Hematopoietic multipotent progenitor cell treated with erythropoietin and hydrocortisone succinate and interleukin-3 and kit ligand, for 4 days (in vitro differentiated cells): ENCODE results near the gene PXN.

Source experiments
- DNase-seq: peaks from one replicate; pipeline ENCODE4 v3.0.0-alpha.2; 2015

PXN gene

DNA sequence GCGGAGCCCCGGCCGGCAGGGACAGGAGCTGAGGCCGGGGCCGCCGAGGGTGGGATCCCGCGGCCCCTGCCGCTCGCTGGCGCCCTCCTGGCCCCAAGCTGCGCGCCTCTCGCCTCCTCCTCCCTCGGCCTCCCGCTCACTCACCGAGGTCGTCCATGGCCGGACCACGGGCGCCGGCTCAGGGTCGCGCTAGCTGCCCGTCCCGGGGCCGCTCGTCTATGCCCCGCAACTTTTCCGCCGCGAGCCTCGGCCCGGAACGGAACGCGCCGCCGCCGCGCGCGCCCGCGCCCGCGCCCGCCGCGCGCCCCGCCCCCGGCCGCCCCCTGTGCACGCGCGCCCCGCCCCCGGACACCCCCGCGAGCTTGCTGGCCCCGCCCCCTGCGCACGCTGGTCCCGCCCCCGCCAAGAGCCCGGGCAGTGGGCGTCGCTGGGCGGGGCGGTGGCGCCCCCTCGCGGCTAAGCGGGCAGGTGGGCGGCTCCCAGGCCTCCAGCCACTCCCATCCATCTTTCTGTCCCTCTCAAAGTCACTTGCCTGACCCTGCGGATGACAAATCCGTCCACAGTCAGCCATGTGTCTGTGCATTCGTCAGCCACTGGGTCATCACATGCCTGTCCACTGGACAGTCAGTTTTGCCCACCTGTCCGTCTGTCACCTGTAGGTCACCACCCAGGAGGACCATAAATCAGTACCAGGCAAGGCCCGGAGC lies at the start of gene PXN:
Gene PXN (minus strand): TSS at position 258 of the 707 bp plus-strand sequence. CDS start 101 bp downstream, at position 157.
- DNase-seq = peak; percentile 88

DNA sequence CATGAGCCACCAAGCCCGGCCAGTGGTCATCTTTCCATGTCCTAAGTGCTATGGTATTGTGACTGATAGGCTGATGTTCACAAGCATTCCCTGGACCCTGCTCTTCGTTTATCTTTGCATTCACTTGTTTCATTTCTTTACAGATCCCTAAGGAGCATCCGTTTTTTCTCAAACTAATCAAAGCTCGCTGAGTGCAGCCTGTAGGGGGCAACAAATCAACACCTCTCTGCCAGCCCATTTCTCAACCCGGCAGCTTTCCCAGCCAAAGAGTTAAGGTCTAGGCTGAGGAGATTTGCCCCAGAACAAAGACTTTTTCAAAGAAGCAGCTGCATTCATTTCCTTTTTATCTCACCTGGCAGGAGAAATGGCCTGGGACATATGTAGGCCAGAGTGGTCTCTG lies 48.7 kb upstream of the PXN start:
- DNase-seq = peak; percentile 28

DNA sequence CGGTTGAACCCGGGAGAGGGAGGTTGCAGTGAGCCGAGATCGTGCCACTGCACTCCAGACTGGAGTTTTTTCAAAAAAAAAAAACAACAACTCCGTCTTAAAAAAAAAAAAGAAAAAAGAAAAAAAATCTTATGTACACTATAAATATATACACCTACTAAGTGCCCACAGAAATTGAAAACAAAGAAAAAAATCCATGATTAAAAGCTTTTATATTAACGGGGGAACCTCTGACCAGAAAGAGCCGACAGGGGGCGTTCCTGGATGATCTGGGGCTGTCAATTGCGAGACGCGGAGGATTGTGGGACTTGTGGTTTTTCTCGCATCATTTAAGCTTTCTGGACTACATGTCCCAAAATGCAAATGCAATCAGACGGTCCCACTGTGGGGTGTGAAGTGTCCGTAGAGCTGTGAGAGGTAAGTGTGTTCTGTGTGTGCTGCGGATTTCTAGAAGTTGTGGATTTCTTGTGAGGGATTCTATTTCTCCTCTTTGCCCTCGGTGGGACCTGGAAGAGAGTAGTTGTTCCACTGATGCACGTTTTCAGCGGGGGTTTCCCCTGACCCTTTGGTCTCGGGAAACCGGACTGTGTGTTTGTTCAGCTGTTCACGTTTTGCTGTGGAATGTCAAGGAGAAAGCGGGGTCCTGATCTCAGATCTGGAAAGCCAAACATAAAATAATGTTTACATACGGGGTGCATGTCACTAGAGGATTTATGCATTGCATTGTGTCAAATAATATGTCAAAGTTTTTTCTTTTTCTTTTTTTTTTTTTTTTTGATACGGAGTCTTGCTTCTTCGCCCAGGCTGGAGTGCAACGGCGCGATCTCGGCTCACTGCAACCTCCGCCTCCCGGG lies 36.7 kb upstream of the PXN start, which contains the start of gene SIRT4:
Gene SIRT4 (plus strand): TSS at position 360 of the 854 bp plus-strand sequence. CDS start 1,241 bp downstream, outside the sequence.
- DNase-seq = peak; percentile 98

DNA sequence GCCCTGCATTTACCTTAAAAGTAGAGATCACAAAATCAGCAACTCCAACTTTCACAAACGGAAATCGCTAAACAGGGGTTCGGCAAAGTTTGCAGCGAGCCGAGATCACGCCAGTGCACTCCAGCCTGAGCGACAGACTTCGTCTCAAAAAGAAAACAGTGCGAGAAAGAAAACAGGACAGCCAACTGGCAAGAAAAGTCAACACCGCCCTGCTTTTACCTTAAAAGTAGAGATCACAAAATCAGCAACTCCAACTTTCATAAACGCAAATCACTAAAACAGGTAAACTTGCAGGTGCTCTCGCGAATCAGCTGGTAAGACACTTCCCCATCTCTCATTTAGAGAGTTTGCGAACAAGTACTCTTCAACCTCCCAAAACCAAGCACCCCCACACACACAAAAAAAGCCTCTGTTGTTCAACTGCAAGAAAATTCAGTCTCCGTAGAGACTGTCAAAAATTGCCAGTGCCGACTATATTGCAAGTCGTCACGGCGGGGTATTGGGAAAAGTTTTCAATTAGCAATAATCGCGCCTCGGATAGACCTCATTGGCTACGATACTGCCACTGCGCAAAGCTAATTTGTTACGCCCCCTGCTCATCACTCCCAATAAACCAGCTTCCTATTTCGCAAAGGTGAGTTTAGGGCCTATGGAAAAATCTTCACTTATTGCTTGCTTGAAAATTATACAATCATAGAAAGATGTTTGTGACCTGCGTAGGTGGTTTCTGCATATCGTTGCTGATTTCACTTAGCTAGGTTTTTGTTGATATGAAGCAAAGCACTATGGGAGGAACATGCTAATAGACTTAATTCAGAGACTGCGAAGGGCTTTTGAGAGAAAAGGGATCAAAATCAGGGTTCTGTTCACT lies 27.4 kb upstream of the PXN start, which contains the start of gene RNU4-1:
Gene RNU4-1 (minus strand): TSS at position 577 of the 871 bp plus-strand sequence.
- DNase-seq = peak; percentile 98

DNA sequence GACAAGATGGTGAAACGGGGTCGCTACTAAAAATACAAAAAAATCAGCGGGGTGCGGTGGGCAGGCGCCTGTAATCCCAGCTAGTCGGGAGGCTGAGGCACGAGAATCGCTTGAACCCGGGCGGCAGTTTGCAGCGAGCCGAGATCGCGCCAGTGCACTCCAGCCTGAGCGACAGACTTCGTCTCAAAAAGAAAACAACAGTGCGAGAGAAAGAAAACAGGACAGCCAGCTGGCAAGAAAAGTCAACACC lies 26.8 kb upstream of the PXN start:
- no peak for DNase-seq

DNA sequence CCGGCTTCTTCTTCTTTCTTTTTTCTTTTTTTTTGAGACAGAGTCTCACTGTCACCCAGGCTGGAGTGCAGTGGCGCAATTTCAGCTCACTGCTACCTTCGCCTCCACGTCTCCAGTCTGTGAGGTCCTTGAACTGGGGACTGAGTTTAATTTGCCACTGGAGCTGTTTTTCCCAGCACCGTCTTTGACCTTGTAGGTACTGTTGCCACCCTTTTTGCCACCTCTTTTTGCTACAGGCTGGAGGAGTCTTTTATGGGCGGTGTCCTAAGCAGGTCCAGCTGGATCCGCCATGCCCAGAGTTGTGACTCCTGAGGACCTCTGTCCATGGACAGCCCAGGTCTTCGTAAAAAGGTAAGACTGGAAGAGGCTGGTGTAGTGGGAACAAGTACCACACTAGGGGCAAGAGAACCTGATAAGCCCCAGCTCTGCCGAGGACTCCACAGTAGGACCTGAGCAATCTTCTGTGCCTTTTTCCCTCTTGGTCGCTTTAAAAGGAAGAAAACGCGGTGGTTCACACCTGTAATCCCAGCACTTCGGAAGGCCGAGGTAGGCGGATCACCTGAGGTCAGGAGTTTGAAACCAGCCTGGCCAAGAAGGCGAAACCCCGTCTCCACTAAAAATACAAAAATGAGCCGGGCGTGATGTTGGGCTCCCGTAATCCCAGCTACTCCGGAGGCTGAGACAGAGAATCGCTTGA lies 25.2 kb upstream of the PXN start:
- peak; percentile 36 for DNase-seq

DNA sequence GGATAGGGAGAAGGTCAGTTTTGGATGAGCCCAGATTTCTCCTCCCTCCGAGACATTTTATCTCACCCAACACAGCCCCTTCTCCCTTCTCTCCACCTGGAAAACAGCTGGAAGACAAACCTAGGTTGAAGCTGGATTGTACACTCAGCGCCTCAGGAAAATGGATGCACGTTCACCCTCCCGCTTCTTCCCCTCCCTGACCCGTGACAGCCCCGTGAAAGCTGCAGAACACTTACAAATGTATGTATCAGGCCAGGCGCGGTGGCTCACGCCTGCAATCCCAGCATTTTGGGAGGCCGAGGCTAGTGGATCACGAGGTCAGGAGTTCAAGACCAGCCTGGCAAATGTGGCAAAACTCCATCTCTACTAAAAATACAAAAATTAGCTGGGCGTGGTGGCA lies 22.0 kb upstream of the PXN start:
- DNase-seq = no peak

DNA sequence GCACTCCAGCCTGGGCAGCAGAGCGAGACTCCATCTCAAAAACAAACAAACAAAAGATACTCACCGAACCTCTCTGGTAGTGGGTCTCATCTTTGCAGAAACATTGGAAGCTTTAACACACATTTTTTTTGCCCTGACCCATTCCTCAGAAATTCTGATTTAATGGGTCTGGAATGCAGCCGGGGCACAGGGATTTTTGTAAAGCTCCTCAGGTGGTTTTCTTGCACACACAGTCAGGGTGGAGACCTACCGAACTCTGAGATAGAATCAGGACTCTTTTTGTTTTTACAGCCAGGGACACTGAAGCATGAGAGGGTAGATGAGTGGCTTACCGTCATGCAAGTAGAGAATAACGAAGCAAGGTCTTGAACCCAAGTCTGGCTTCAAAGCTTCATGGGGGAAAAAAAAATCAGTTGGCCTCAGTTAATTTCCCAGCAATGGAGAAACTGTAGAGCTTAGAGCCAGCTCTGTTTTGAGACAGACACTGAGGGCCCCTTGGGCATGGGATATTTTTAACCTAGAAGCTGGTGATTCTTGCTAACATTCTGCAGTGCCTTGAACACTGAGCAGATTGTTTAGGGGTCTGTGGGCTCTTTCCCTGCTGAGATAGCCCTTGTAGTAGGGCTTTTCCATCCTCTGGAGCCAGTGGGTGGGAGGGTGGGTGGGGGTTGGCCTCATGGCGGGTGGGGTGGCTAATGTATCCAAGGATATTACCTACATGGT lies 21.4 kb upstream of the PXN start:
- DNase-seq = no peak

DNA sequence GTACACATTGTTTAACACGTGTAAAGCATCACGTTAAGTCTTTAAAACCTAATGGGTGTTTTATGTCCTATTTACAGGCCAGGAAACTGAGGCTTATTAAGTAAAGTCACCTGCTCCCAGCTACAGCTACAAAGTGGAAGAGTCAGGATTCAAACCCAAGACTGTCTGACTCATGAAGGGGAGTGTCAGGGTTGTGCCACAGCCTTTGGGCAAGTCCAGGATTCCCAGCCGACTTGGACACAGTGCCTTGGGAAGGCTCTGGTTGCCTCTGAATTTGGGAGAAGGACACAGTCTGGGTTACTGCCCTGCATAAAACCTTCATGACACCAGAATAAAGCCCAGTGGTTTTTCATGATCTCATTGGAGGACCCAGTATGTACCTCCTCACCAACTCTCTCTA lies 18.9 kb upstream of the PXN start:
- DNase-seq = no peak

DNA sequence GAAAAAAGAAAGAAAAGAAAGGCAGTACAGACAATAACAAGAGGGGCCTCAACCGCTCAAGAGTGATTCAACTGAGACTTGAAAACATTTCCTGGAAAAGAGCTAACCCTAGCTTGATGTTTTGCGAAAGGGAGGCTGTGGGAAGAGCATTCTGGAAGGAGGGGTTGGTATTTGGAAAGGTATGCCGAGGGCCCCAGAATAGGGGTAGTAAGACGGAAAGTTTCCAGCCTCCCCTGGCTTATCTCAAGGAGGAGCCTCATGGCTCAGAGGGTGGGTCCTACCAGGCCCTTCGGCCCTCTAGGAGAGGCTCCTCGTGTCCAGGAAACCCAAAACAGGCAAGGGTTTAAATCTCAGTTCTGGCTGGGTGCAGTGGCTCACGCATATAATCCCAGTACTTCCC lies 17.8 kb upstream of the PXN start:
- DNase-seq = no peak

DNA sequence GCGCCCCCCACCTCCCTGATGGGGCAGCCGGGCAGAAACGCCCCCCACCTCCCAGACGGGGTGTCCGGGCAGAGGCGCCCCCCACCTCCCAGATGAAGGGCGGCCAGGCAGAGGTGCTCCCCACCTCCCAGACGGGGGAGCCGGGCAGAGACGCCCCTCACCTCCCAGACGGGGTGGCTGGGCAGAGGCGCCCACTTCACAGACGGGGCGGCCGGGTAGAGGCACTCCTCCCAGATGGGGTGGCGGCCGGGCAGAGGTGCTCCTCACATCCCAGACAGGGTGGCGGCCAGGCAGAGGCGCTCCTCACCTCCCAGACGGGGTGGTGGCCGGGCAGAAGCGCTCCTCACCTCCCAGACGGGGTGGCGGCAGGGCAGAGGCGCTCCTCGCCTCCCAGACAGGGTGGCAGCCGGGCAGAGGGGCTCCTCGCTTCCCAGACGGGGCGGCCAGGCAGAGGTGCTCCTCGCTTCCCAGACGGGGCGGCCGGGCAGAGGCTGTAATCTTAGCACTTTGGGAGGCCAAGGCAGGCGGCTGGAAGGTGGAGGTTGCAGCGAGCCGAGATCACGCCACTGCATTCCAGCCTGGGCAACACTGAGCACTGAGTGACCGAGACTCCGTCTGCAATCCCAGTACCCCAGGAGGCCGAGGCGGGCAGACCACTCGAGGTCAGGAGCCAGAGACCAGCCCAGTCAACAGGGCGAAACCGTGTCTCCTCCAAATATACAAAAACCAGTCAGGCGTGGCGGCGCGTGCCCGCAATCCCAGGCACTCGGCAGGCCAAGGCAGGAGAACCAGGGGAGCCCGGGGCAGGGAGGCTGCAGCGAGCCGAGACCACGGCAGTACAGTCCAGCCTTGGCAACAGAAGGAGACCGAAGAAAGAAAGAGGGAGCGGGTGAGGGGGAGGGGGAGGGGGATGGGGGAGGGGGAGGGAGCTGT lies 12.9 kb upstream of the PXN start:
- no peak for DNase-seq

DNA sequence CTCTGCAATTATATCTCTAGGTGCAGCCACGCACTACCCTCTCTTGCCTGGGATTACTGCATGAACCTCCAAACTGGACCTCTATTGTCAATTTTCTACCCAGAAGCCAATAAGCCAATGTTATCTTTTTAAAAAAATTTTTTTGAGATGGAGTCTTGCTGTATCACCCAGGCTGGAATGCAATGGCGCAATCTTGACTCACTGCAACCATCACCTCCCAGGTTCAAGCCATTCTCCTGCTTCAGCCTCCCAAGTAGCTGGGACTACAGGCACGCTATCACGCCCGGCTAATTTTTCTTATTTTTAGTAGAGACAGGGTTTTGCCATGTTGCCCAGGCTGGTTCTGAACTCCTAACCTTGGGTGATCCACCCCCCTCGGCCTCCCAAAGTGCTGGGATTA lies 11.2 kb upstream of the PXN start:
- no peak for DNase-seq

DNA sequence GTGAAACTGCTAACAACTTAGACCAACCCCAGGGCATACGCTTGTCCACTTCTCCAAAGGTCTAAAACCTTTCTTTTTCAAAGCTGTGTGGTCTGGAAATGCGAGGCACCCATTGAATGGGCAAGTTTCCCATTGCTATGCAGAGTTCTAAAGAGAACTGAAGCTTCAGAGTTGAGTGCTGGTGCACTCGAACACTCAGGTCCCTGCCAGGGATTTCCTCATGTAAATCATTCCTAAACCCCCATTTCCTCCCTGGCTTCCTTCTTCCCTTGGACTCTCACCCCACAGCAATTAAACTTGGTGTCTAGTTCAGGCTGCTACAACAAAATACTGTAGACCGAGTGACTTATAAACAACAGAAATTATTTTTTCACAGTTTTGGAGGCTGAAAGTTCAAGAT lies 2.2 kb upstream of the PXN start:
- DNase-seq = no peak

DNA sequence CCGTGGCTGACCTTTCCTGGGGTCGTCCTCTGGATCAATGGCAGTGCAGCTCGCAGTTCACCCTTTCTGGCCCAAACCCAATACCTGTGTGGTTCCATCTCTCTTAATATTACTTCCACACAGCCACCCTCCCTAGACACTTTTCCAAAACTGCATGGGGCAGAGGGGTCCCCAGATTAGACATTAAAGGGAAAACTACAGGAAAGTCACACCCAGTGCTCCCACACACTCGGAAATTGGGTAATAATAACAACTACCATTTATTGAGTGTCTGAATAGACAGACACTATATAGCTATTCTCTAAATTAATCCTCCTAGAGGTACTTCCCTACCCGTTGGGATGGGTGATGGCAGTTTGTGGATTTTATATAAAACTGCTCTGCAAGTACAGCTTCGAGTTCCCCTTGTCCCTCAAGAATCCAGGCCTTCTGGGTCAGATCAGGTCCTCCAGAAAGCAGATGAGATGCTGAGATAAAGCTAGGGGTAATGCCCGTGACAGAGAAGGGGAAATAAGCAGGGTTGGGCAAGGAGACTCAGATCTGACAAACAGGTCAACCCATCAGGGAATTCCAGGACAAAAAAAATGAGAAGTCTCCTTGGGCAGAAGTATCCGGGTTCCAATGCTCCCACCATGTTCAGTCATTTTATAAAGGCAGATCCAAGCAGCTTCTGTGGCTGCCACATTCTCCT lies 795 bp upstream of the PXN start:
- no peak for DNase-seq

DNA sequence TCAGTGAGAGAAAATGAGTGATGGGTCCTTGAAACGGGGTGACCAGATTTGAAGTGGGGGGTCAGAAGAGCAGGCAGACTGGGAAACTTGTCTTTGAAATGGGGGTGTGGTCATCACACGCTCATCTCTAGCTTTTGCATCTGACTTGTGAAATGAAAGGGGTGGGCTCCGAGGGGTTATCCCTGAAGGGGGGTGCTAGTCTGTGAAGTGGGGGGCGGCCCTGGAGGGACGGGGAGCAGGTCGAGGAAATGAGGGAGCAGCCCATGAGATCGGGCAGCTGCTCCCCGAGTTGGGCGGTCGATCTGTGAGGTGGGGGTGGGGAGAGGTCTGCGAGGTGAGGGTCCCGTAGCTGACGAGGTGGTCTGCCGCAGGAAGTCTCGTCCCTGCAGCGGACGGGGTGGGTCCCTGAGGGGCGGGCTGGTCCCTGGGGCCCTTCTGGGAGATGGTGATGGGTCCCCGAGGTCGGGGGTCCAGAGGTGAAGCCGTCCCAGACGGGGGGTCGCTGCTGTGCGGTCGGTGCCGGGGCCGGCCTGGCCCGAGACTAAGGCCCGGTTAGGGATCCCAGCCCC lies 542 bp downstream of the PXN start:
- DNase-seq = no peak

DNA sequence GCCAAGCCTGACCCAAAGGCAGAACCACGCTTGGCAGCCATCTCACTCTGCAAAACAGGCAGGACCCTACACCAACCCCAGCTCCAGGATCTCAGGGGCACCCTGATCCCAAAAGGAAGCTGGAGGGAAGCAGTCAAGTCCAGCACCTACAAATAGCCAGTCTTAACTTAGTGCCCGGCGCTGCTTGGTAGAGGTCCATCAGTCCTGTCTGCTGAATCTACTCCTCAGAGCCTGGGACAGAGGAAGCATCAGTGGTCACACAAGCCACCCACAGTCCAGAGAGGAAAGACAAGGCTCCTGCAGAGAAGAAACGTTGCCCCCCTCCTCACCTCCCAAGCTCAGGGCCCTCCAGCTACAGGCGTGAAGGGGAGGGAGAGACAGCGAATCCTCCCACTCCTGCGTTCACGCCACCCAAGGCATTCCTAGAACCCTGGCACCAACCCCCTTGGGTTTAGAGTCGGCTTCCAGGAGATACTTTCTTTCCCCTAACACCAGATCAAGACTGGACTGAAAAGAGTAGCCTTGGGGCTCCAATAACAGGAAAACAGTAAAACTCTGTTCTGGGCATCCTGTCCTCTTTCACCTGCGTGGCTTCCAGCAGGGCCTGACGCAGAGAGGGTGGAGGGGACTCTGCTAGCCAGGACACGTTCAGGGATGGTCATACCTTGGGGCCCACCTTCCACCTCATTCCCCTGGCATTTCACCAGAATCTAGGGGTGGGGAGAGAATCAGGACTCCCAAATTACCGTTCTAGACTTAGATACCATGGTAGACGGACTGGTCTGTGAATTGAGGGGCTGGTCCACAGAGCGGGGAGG lies 1.2 kb downstream of the PXN start:
- DNase-seq = no peak

DNA sequence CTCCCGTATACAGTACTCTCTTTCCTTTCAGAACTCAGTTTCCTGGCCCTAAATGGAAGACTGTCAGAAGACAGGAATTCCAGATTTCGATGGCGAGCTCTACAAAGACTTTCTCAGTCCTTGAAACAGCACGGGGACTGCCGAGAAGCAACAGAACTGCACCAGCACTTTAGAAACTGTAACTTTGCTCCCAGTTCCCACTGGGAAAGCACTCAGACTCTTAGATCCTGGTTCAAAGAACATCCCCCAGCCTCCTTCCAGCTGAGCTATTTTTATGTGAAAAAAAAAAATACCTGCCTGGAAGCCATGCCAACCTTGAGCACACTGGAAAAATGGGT lies 1.8 kb downstream of the PXN start:
- DNase-seq = no peak

DNA sequence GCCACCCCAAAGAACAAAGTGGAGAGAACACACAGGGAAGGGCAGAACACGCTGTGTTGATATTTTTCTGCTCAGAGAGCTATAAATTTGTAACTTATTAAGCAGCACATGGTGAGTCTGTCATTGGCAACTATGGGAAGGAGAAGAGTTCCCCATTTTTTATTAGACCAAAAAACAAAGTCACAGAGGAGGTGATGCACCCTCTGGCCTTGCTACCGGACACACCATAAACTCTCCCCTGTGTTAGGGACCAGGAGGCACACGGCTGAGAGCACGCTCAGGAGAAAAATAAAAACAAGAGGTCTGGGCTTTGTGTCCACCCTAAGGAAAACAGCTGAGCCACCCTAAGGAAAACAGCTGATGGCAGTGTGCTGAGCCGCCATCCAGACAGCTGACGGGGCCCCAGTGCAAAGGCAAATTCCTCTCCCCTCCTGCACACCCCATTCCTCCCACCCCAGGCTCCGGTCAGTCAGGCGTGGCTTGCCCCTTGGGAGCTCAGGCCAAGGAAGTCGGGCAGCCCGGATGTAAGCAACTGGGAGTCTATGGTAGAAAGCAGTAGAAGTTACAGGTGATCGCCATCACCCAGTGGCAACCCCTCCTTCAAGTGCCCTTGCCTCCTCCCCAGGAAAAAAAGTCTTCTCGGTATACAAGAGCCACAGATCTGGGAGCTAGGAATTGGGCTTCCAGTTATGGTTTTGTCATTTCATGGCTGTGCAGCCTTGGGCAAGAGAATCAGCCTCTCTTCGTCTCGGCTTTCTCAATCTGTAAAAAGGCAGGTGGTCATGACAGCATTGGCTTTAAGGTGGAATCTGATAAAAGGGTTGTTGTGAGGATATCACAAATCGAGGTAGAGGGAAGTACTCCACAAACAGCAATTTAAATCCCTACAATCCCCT lies 2.4 kb downstream of the PXN start:
- DNase-seq = no peak
